Colonic mucosa (tissue), 4 donors: ENCODE measurements around the gene METTL25B. TPM values are rescaled to one million over a fixed set of nuclear protein-coding genes. Genes with fewer than 3 reads are reported as not detected.

Experiments
- DNase-seq: peaks from one replicate; pipeline ENCODE4 v3.0.0-alpha.2; 2020
- H3K27ac ChIP-seq: fragments of 200-600 bp; one replicate; pipeline ENCODE4 v1.8.0; 2021
- H3K27me3 ChIP-seq: fragments of 200-600 bp; one replicate; pipeline ENCODE4 v1.8.0; 2021
- H3K36me3 ChIP-seq: fragments of 200-600 bp; one replicate; pipeline ENCODE4 v1.8.0; 2021
- H3K4me1 ChIP-seq: fragments of 200-600 bp; one replicate; pipeline ENCODE4 v1.8.0; 2021; ENCODE audit warnings: mild to moderate bottlenecking
- H3K4me3 ChIP-seq: fragments of 200-600 bp; one replicate; pipeline ENCODE4 v1.8.0; 2021
- H3K9ac ChIP-seq, 2 donors: one replicate each; pipeline ENCODE4 v1.7.0; 2013; ENCODE audit warnings: control low read depth in 2 of 2, low read depth in 2 of 2, low read length in 2 of 2
- H3K9me3 ChIP-seq: fragments of 200-600 bp; one replicate; pipeline ENCODE4 v1.8.0; 2021
- CTCF ChIP-seq: fragments of 200-600 bp; IDR thresholded peaks from one replicate; pipeline ENCODE4 v1.8.0; 2022; ENCODE audit warnings: antibody characterized with exemption, mild to moderate bottlenecking
- intact Hi-C: fragments of 100-400 bp; cut with DNase I; formaldehyde crosslinking; loops from one replicate; pipeline ENCODE4 v1.14.1; 2022
- total RNA-seq, 2 donors: library from RNA; stranded (reverse); fragmentation: NEBNext Ultra II Directional in 1 of 2; extraction: Animal tissue kit (Norgen Biotek cat#: 25700) in 1 of 2; gene quantifications; one replicate each; pipeline ENCODE4 v1.2.1, GENCODE V29; 2021
- donor health status: healthy.
- donor health status: DM: no; HTN: no; CAD: no.
- donor health status: DM: no; HTN: no; CAD: no.

Gene METTL25B
- total RNA-seq, 2 donors from 2014 or later = 31.3 to 51.9 TPM

DNA sequence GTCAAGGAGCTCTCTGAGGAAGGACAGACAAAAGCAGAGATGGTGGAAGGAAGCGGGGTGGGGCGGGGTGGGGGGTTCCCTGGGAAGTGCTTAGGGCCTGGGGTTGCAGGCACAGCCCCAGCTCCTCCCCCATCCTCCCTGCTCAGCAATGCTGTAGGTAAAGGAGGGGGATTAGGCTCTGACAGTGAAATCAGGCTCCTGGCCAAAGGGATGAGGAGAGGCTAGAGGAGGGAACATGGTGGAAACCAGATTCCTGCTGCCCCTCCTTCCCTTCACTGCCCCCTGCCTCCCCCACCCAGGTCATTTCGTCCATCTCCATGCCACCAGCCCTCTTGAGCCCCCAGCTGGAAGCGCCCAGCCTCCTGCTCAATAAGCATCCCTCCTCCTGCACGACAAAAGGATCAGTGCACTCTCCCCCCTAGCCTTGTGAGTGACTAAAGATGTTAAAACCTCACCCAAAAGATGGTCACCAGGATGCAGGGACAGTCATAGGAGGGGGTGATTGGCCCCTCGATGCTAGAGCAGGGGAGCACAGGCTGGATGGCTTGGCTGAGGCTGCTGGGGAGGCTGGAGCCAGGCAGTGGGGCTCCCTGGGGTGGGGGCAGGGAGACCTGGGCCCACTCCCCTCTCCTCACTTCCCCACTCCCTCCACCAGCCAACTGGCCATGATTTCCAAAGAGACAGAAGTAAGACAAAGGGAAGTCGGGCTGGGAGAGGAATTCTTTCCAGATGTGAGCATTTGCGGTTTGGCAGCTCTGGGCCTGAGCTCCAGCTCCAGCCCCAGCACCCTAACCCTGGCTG is 20.7 kb upstream of the METTL25B start:
- peaks cover 14% of the 10 kb centered on the region for H3K4me1 ChIP-seq
- H3K27me3 ChIP-seq = peaks cover 9% of the 10 kb centered on the region
- H3K4me3 ChIP-seq = no peak overlapping the region
- no peak overlapping the region for H3K27ac ChIP-seq
- H3K36me3 ChIP-seq = no peaks in the 10 kb centered on the region
- peak overlapping the region in 1 of 2 donors; percentile 8 for H3K9ac ChIP-seq
- no peak for DNase-seq
- no peaks in the 10 kb centered on the region for H3K9me3 ChIP-seq
- intact Hi-C loops = no loop called here
- TF ChIP-seq CTCF = no peak

GRCh38 chr1:156708218-156708661 is 20.0 kb upstream of the METTL25B start:
- H3K36me3 ChIP-seq = no peaks in the 10 kb centered on the region
- no peak for DNase-seq
- peaks cover 14% of the 10 kb centered on the region for H3K4me1 ChIP-seq
- no peaks in the 10 kb centered on the region for H3K9me3 ChIP-seq
- H3K27me3 ChIP-seq = peaks cover 9% of the 10 kb centered on the region
- TF ChIP-seq CTCF = no peak
- intact Hi-C loops = no loop called here
- no peak overlapping the region for H3K27ac ChIP-seq
- no peak overlapping the region for H3K4me3 ChIP-seq
- no peak overlapping the region for H3K9ac ChIP-seq

- Histone ChIP-seq H3K36me3 (no peaks in the 10 kb centered on the region), H3K27me3 (peaks cover 9% of the 10 kb centered on the region), H3K9me3 (no peaks in the 10 kb centered on the region), H3K9ac (no peak overlapping the region), H3K4me1 (peaks cover 14% of the 10 kb centered on the region), H3K4me3 (no peak overlapping the region), H3K27ac (no peak overlapping the region)
- no peak for TF ChIP-seq CTCF
- DNase-seq = no peak
- intact Hi-C loops = no loop called here
These were observed 19.2 kb upstream of the METTL25B start for GRCh38 chr1:156709031-156709430.

- no peak for TF ChIP-seq CTCF
- Histone ChIP-seq H3K9ac (no peak overlapping the region), H3K27me3 (peaks cover 6% of the 10 kb centered on the region), H3K9me3 (no peaks in the 10 kb centered on the region), H3K4me1 (peaks cover 13% of the 10 kb centered on the region), H3K27ac (no peak overlapping the region), H3K36me3 (no peaks in the 10 kb centered on the region), H3K4me3 (no peak overlapping the region)
- peak; percentile 73 for DNase-seq
- intact Hi-C loops = loop anchor here (10.0 kb wide), 1 partner anchor 165 kb away; no protein-coding TSS in a partner anchor
These were observed 18.3 kb upstream of the METTL25B start for GRCh38 chr1:156709757-156710489.

DNA sequence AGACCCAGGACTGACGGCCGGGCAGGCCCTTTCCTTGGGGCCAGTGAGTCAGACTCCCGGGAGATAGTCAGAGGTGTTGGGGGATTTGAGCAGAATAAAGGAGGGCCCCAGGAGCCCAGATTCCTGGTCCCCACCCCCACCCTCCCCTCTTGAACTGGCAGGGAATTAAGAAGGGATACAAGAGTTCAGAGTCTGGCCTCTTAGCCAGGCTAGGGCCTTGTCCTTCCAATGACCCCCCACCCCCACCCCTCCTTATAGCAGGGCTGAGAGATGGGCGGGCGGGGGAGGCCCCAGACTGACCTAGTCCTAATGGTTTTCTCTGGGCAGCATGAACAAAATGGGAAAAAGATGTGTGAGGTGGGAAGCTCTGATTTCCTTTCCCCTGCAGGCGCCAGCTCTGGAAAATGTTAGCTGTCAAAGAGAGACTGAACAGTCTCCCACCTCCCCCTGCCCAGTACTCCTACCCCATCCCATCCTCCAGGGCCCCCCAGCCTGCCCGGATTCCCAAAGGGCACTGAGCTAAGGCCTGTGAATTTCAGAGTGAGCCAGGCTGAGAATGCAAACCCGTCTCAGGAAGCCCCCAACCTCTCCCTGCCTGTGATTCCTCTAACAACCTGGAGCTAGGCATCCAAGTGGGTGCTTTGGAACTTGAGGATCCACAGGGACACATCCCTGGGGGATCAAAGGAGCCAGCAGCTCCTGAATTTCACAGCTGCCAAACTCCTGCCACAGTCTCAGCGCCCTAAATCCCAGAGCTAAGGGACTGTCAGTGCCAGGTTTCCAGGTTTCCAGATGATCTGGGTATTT is 17.1 kb upstream of the METTL25B start:
- no peak overlapping the region for H3K9ac ChIP-seq
- H3K27ac ChIP-seq = no peak overlapping the region

More for the DNA sequence above, 17.1 kb upstream of the METTL25B start:
- DNase-seq = no peak
- H3K4me3 ChIP-seq = no peak overlapping the region
- H3K27me3 ChIP-seq = no peaks in the 10 kb centered on the region
- intact Hi-C loops = loop anchor here (10.0 kb wide), 1 partner anchor 164 kb away; no protein-coding TSS in a partner anchor
- H3K36me3 ChIP-seq = no peaks in the 10 kb centered on the region
- no peaks in the 10 kb centered on the region for H3K4me1 ChIP-seq
- no peak for TF ChIP-seq CTCF
- H3K9me3 ChIP-seq = no peaks in the 10 kb centered on the region
